GM18907 (cell line): ENCODE results near the gene CRYBB1.

Experiments
- ATAC-seq: cut with Tn5 transposase; IDR thresholded peaks from one replicate; pipeline ENCODE4 v1.9.1; 2021; ENCODE audit warnings: mild to moderate bottlenecking, moderate library complexity; ENCODE audit not compliant: unreplicated experiment

CRYBB1 gene

GRCh38 chr22:26559961-26560575 lies 57.8 kb downstream of the CRYBB1 start:
- no peak for ATAC-seq

- no peak for ATAC-seq
Observed at GRCh38 chr22:26558248-26558895, 59.5 kb downstream of the CRYBB1 start.

GRCh38 chr22:26556904-26557303 lies 60.9 kb downstream of the CRYBB1 start:
- ATAC-seq: no peak

DNA sequence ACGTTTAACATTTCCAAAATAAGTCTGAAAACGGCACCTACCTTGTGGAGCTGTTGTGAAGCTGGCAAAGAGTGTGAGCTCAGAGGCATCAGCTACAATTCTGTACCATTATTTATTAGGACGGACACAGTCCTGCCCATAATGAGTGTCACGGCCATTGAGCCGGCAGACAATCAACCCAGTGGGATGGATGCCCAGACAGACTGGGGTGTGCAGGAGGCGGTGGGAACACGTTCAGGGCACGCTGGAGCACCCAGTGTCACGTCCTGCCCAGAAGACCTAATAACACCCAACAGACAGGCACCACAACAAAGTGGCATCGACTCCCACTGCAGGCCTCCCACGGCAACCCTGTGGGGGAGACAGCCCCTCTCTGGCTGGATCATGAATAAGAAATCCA lies 62.3 kb downstream of the CRYBB1 start:
- no peak for ATAC-seq

- no peak for ATAC-seq
Observed at GRCh38 chr22:26554956-26555355, 62.9 kb downstream of the CRYBB1 start.

DNA sequence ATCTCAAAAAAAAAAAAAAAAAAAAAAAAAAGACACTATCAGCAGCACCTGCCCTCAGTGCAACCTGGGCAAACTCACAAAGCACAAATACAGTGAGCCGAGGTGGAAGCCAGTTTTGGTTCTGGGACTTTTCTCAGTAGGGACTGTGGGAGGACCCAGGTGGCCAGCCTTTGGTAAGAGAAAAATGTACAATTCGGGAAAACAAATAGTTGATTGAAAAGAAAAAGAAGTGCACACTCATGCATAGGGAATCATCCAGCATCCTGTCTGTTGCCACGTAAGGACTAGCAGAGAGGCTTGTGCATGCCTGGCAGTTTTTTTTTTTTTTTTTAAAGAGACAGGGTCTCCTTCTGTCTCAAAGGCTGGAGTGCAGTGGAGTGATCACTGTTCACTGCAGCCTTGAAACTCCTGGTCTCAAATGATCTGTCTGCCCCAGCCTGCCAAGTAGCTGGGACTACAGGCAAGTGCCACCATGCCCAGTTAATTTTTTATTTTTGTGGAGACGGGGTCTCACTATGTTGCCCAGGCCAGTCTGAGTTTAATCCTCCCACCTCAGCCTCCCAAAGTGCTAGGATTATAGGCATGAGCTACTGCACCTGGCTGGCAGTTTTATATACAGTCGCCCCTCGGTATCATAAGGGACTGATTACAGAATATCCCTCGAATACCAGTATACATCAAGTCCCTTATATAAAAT lies 64.6 kb downstream of the CRYBB1 start:
- ATAC-seq: no peak

GRCh38 chr22:26552466-26552865 lies 65.4 kb downstream of the CRYBB1 start:
- no peak for ATAC-seq

DNA sequence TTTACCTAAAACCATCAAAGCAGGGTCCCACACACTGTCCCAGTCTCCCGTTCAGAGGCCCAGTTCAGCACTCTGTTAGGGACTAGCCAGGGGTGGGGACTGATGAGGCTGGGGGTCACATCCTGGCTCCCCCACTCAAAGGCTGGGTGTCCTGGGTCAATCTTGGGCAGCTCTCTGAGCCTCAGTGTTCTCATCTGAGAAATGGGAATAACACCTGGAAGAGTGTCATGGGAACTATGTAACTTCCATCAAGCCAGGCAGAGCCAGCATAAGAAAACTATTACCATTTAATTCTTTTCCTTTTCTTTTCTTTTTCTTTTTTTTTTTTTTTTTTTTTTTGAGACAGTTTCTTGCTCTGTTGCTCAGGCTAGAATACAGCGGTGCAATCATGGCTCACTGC lies 66.3 kb downstream of the CRYBB1 start:
- no peak for ATAC-seq

DNA sequence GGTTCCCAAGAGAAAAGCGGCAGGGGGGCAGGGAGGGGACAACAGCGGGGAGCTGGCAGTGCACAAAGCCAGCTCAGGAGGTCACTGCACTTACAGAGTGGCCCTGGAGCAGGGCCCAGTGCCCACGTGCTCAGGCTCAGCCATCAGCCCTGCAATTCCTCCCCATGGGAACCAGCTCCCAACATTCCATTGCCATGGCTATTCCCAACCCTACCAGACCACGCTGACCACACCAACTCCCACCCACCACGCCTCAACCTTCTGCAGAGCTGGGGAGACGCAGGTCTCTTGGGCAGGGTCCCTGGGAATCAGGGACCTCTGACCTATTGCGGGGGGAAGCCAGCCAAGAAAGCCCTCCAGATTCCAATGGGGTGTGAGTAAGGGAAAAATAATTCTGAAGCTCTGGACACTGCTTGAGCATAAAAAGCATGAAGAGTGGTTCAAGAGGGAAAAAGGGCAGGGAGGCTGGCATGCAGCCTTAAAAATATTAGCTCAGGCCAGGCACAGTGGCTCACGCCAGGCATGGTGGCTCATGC lies 67.3 kb downstream of the CRYBB1 start:
- no peak for ATAC-seq

GRCh38 chr22:26549902-26550497 lies 67.8 kb downstream of the CRYBB1 start:
- ATAC-seq: no peak
